Measurements from ENCODE around the gene CACNB2.

The CACNB2 gene

GRCh38 chr10:18282094-18282493 is 141.9 kb downstream of the CACNB2 start:
- Histone ChIP-seq H3K4me3 (replicated peaks; ENCODE audit: insufficient read depth, low read length) (no peak overlapping the region), H3K27me3 (ENCODE audit: insufficient read depth, poor library complexity, severe bottlenecking) (no peaks in the 10 kb centered on the region), H3K27ac (replicated peaks) (no peak overlapping the region)
- TF ChIP-seq GABPA (IDR thresholded peaks at IDR 0.05; ENCODE audit: low read depth) (no peak), CTCF (IDR thresholded peaks at IDR 0.05; ENCODE audit: insufficient read depth, low read length) (no peak), POLR2AphosphoS5 (IDR thresholded peaks at IDR 0.05; ENCODE audit: low read depth) (no peak), REST (IDR thresholded peaks at IDR 0.05; ENCODE audit: insufficient replicate concordance, low read depth) (no peak), SPI1 (IDR thresholded peaks at IDR 0.05; ENCODE audit: borderline replicate concordance, low read depth) (no peak)
- no peak for DNase-seq (ENCODE audit: low read depth in 1 of 2, low spot score in 1 of 2)

DNA sequence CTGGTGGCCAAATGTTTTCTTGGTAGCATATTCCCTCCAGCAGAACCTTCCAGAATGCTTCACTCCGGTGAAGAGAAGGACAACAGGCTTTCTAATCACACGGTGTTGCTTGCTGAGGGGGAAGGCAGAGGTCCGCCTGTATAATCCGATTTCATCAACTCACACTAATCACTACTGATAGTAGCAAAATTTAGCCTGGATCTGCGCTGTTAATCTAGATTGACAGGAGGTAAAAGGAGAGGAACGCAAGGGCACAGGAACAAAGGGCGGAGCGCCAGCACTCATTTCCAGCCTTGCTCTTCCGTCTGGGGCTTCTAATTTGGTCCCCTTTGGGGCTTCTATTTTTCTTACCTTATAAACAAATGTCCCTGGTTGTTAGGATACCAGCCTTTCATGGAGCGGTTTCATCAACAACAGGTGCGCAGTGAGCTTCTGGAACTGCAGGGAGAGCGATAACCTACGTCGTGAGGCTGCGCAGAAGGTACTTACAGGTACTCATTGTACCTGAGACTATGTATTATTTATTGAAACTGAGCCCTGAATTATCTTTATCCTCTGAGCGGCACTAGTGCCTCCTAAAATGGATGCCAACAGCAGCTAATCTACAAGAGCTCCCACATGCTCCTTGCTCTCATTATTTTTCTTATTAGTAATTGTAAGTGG is 150.6 kb downstream of the CACNB2 start:
- TF ChIP-seq REST (IDR thresholded peaks at IDR 0.05; ENCODE audit: insufficient replicate concordance, low read depth) = no peak
- TF ChIP-seq CTCF (IDR thresholded peaks at IDR 0.05; ENCODE audit: insufficient read depth, low read length) = no peak
- no peak for TF ChIP-seq POLR2AphosphoS5 (IDR thresholded peaks at IDR 0.05; ENCODE audit: low read depth)
- TF ChIP-seq GABPA (IDR thresholded peaks at IDR 0.05; ENCODE audit: low read depth) = no peak
- TF ChIP-seq SPI1 (IDR thresholded peaks at IDR 0.05; ENCODE audit: borderline replicate concordance, low read depth) = no peak
- Histone ChIP-seq H3K27me3 (ENCODE audit: insufficient read depth, poor library complexity, severe bottlenecking) (no peaks in the 10 kb centered on the region), H3K4me3 (replicated peaks; ENCODE audit: insufficient read depth, low read length) (no peak overlapping the region), H3K27ac (replicated peaks) (no peak overlapping the region)
- no peak for DNase-seq (ENCODE audit: low read depth in 1 of 2, low spot score in 1 of 2)

GRCh38 chr10:18293536-18294510 is 153.6 kb downstream of the CACNB2 start:
- Histone ChIP-seq H3K27me3 (ENCODE audit: insufficient read depth, poor library complexity, severe bottlenecking) (no peaks in the 10 kb centered on the region), H3K27ac (replicated peaks) (no peak overlapping the region), H3K4me3 (replicated peaks; ENCODE audit: insufficient read depth, low read length) (no peak overlapping the region)
- no peak for DNase-seq (ENCODE audit: low read depth in 1 of 2, low spot score in 1 of 2)
- no peak for TF ChIP-seq CTCF (IDR thresholded peaks at IDR 0.05; ENCODE audit: insufficient read depth, low read length)
- no peak for TF ChIP-seq GABPA (IDR thresholded peaks at IDR 0.05; ENCODE audit: low read depth)
- no peak for TF ChIP-seq POLR2AphosphoS5 (IDR thresholded peaks at IDR 0.05; ENCODE audit: low read depth)
- no peak for TF ChIP-seq REST (IDR thresholded peaks at IDR 0.05; ENCODE audit: insufficient replicate concordance, low read depth)
- TF ChIP-seq SPI1 (IDR thresholded peaks at IDR 0.05; ENCODE audit: borderline replicate concordance, low read depth) = no peak

Measured in HL-60 (cell line).